ENCODE data around the gene COX20. TPM values are rescaled to one million over a fixed set of nuclear protein-coding genes. Genes with fewer than 3 reads are reported as not detected.
A peak's percentile ranks its signal among the peaks of the same experiment; 100 is the strongest.

COX20 gene
- total and polyA plus RNA-seq, 8 donors, result 5.5 to 65.7 (median 50.4) TPM

GRCh38 chr1:244878681-244879080 lies 43.2 kb downstream of the COX20 start:
- DNase-seq, result peak in 1 of 2 donors; percentile 2
- Histone ChIP-seq H3K27ac (no peak overlapping the region), H3K36me3 (no peaks in the 10 kb centered on the region), H3K9me3 (no peaks in the 10 kb centered on the region), H3K4me1 (no peaks in the 10 kb centered on the region), H3K27me3 (no peaks in the 10 kb centered on the region), H3K4me3 (no peak overlapping the region)
- intact Hi-C loops (cut with DNase I; ENCODE audit: low total_unique reads), result no loop called here
- TF ChIP-seq POLR2AphosphoS5 (IDR thresholded peaks at IDR 0.05) (no peak), POLR2A (IDR thresholded peaks at IDR 0.05) (no peak), EP300 (IDR thresholded peaks at IDR 0.05) (no peak)
- TF ChIP-seq, protein P1, sequence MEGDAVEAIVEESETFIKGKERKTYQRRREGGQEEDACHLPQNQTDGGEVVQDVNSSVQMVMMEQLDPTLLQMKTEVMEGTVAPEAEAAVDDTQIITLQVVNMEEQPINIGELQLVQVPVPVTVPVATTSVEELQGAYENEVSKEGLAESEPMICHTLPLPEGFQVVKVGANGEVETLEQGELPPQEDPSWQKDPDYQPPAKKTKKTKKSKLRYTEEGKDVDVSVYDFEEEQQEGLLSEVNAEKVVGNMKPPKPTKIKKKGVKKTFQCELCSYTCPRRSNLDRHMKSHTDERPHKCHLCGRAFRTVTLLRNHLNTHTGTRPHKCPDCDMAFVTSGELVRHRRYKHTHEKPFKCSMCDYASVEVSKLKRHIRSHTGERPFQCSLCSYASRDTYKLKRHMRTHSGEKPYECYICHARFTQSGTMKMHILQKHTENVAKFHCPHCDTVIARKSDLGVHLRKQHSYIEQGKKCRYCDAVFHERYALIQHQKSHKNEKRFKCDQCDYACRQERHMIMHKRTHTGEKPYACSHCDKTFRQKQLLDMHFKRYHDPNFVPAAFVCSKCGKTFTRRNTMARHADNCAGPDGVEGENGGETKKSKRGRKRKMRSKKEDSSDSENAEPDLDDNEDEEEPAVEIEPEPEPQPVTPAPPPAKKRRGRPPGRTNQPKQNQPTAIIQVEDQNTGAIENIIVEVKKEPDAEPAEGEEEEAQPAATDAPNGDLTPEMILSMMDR (IDR thresholded peaks at IDR 0.05), result no peak
- WGBS, 5 donors, result 86 to 96% (median 91%) methylated on average over 5 of the region's 5 CpGs

DNA sequence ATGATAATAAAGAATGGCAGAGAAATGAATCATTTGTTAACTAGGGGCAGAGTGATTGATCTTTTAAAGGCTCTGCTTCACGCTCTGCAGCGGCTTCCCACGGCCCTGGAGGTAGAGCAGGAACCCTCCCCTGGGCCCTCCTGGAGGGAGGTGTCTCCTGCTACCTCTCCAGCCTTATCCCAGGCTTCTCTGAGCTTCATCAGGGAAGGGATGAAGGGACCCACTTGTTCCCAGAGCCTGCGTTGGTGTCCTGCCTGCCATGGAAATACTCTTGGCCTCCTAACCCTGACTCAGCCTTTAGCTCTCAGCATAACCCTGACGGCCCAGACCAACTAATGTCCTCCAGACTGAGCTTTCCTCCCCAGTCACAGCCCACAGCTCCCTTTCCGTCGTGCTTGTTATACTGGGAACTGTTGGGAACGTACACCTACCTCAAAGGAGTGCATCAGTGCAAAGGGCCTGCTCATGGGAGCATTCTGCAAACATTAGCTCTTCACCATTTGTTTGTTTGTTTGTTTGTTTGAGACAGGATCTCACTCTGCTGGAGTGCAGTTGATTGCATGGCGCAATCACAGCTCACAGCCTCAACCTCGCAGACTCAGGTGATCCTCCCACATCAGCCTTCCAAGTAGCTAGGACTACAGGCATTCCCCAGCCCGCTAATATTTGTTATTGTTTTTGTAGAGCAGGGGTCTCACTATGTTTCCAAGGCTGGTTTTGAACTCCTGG lies 46.3 kb downstream of the COX20 start:
- 80 to 83% (median 81%) methylated on average over 11 of the region's 11 CpGs for WGBS, 5 donors
- no peak overlapping the region for H3K4me3 ChIP-seq
- TF ChIP-seq POLR2A (IDR thresholded peaks at IDR 0.05) (no peak), POLR2AphosphoS5 (IDR thresholded peaks at IDR 0.05) (no peak), EP300 (IDR thresholded peaks at IDR 0.05) (no peak)
- TF ChIP-seq, protein P1 (IDR thresholded peaks at IDR 0.05), result no peak
- no peaks in the 10 kb centered on the region for H3K27me3 ChIP-seq
- no peak for DNase-seq
- H3K9me3 ChIP-seq, result no peaks in the 10 kb centered on the region
- H3K27ac ChIP-seq, result no peak overlapping the region
- H3K36me3 ChIP-seq, result no peaks in the 10 kb centered on the region
- intact Hi-C loops (cut with DNase I; ENCODE audit: low total_unique reads), result no loop called here
- H3K4me1 ChIP-seq, result no peaks in the 10 kb centered on the region

DNA sequence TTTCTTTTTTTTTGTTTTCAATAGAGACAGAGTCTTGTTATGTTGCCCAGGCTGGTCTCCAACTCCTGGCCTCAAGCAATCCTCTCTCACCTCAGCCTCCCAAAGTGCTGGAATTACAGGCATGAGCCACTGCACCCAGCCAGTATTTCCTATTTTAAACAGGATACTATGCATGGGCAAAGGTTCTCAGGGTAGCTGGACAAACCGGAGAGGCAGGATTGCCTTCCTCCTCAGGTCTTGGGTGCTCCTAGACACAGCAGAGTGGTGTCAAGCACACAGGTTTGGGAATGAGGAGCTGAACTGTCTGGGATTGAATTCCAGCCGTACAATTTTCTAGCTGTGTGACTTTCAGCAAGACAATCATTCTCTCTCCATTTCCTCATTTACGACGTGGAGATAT lies 51.8 kb downstream of the COX20 start:
- Histone ChIP-seq H3K4me3 (no peak overlapping the region), H3K4me1 (no peaks in the 10 kb centered on the region), H3K36me3 (no peaks in the 10 kb centered on the region), H3K9me3 (no peaks in the 10 kb centered on the region), H3K27me3 (no peaks in the 10 kb centered on the region), H3K27ac (no peak overlapping the region)
- intact Hi-C loops (cut with DNase I; ENCODE audit: low total_unique reads), result no loop called here
- TF ChIP-seq POLR2AphosphoS5 (IDR thresholded peaks at IDR 0.05) (no peak), EP300 (IDR thresholded peaks at IDR 0.05) (no peak), POLR2A (IDR thresholded peaks at IDR 0.05) (no peak)
- TF ChIP-seq, protein P1 (IDR thresholded peaks at IDR 0.05), result no peak
- whole genome bisulfite sequencing, 5 donors, result 75 to 89% (median 87%) methylated on average over 4 of the region's 4 CpGs
- no peak for DNase-seq

GRCh38 chr1:244893836-244894235 lies 58.4 kb downstream of the COX20 start:
- intact Hi-C loops (cut with DNase I; ENCODE audit: low total_unique reads), result no loop called here
- no peaks in the 10 kb centered on the region for H3K27me3 ChIP-seq
- no peak overlapping the region for H3K4me3 ChIP-seq
- 92 to 96% (median 94%) methylated on average over 7 of the region's 7 CpGs for WGBS, 5 donors
- H3K27ac ChIP-seq, result no peak overlapping the region
- no peak for DNase-seq
- H3K4me1 ChIP-seq, result no peaks in the 10 kb centered on the region
- TF ChIP-seq POLR2AphosphoS5 (IDR thresholded peaks at IDR 0.05) (no peak), POLR2A (IDR thresholded peaks at IDR 0.05) (no peak), EP300 (IDR thresholded peaks at IDR 0.05) (no peak)
- TF ChIP-seq, protein P1 (IDR thresholded peaks at IDR 0.05), result no peak
- H3K9me3 ChIP-seq, result no peaks in the 10 kb centered on the region
- H3K36me3 ChIP-seq, result no peaks in the 10 kb centered on the region

Other genes starting within 250 kb of the COX20 start
- gene DESI2, start 182.5 kb upstream of the COX20 start, total RNA-seq, result 10 to 100 TPM in 3 of 5 donors, 1 to 10 TPM in 2; 3.5 to 74.7 (median 15.6) TPM
- gene DESI2, start 182.5 kb upstream of the COX20 start, polyA plus RNA-seq, result 10 to 100 TPM in 2 of 3 donors, 1 to 10 TPM in 1; 9.8 to 29.2 (median 22.4) TPM
- gene HNRNPU, start 28.9 kb downstream of the COX20 start, total RNA-seq, result 100 to 1,000 TPM; 308 to 533 (median 327) TPM
- 100 to 1,000 TPM in 1 of 3 donors, 10 to 100 TPM in 2; 76.3 to 132 (median 94.9) TPM for gene HNRNPU, start 28.9 kb downstream of the COX20 start, polyA plus RNA-seq

All from stomach (tissue), 9 donors.